Testis (tissue), 2 donors: ENCODE measurements around the gene RASAL2.

ENCODE experiments used
- CTCF ChIP-seq, 3 experiments: fragments of 450-650 bp in 2 of 3; fragments of 200-600 bp in 1 of 3; sonication (generic) in 1 of 3; IDR thresholded peaks; one replicate each; pipeline ENCODE4 v1.5.1; 2016 to 2019; ENCODE audit warnings: antibody characterized with exemption in 3 of 3, mild to moderate bottlenecking in 2 of 3, moderate library complexity in 1 of 3
- POLR2A ChIP-seq: fragments of 450-650 bp; IDR thresholded peaks from one replicate; pipeline ENCODE4 v1.6.1; 2017; ENCODE audit warnings: antibody characterized with exemption, mild to moderate bottlenecking, moderate library complexity

GRCh38 chr1:178486100-178487069 is 392.5 kb downstream of the RASAL2 start:
- TF ChIP-seq CTCF (IDR thresholded peaks at IDR 0.05) (no peak), POLR2A (no peak)
